ENCODE results near the gene AFF3.

AFF3 gene

DNA sequence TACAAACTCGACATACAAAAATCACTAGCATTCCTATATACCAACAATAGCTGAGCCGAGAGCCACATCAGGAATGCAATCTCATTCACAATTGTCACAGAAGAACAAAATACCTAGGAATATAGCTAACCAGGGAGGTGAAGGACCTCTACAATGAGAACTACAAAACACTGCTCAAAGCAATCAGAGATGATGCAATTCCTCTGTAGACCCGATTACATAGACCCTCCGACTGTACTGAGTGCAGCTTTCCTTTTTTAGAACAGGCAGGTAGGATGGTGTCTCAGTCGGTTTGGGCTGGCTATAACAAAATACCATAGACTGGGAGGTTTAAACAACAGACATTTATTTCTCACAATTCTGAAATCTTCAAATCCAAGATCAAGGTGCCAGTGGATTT lies 513.1 kb downstream of the AFF3 start:
- DNase-seq (ENCODE audit: low spot score) = no peak

DNA sequence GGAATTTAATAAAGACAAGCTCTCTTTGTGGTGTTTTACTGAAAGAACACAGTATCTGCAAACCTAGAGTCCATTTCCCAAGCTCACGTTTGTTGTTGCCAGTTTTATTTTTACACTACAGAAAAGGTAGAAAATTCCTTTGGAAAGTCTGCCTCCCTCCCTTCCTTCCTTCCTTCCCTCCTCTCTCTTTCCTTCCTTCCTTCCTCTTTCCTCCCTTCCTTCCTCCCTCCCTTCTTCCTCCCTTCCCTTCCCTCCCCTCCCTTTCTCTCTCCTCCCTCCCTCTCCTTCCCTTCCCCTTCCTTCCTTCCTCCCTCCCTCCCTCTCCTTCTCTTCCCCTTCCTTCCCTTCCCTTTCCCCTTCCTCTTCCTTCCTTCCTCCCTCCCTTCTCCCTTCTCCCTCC lies 516.2 kb downstream of the AFF3 start:
- DNase-seq (ENCODE audit: low spot score) = no peak

GRCh38 chr2:99624677-99625076 lies 517.7 kb downstream of the AFF3 start:
- no peak for DNase-seq (ENCODE audit: low spot score)

GRCh38 chr2:99623613-99624012 lies 518.8 kb downstream of the AFF3 start:
- DNase-seq (ENCODE audit: low spot score) = no peak

DNA sequence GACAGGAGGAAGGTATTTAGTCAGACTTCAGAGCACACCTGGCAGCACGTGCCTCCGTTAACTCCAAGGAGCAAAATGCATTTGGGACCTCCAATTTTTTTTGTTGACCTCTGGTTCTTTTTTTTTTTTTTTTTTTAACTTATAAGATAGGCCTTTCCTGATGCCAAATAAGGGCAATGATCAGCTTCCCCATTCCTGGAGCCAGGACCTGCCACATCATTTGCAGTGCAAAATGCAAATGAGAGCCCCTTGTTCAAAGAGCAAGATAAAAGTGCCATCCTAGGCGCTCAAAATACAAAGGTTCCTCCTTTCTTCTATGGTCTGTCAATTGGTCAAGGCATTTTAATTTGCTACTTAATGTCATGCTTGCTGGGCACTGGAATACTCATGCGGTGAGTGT lies 519.4 kb downstream of the AFF3 start:
- no peak for DNase-seq (ENCODE audit: low spot score)

GRCh38 chr2:99622534-99622933 lies 519.9 kb downstream of the AFF3 start:
- no peak for DNase-seq (ENCODE audit: low spot score)

DNA sequence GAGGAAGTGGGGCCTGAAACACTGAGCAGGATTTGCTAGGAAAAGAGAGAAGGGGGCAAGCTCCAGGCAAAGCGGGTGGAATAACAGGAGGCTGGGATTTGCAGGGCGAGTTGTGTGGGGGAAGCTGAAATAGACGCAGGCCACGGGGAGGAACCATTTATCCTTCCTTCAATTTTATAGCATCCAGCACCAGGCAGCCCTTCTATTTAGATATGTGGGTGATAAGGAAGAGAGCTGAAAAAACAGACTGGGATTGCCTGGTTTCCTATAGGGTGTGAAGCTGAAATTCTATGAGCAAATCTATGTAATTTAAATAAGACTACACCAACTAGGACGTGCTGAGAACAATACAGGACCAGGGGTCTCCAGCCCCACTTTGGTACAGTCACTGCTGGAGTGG lies 520.6 kb downstream of the AFF3 start:
- DNase-seq (ENCODE audit: low spot score) = no peak

DNA sequence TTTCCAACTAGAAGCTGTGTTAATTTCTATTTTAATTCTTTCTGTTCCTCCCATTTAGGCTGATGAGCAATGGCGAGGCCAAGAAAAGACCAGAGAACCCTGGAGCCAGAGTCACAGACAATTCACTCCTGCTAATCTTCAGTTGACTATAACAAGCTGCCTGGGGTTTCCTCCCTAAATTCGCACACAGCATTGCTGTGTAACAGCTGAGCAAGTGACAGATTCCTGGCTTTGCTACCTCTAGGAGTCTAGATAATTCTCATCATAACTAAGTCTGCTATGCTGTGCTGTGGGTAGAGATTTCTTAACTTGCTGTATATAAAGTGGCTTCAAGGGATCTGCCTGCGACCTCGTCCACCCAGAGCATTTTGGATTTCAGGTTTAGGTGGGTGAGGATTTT lies 521.3 kb downstream of the AFF3 start:
- no peak for DNase-seq (ENCODE audit: low spot score)

DNA sequence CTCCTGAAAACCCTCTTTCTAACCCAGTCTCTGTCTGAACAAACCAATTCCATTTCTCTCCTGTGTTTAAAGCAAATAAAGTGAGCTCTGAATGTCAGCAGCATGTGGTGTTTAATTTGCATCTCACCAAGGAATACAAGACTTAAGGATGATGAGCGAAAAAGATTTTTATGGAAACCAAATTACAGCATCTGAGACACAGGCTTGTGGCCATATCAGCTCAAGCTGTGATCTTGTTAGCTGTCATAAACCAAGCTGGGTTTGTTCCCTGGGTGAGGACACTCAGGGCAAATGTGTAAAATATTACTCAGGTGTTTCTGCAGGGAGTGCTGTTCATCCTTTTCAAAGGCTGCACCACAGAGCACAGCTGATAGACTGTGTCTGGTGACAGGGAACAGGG lies 523.2 kb downstream of the AFF3 start:
- no peak for DNase-seq (ENCODE audit: low spot score)

GRCh38 chr2:99618579-99619097 lies 523.8 kb downstream of the AFF3 start:
- DNase-seq (ENCODE audit: low spot score) = no peak

- no peak for DNase-seq (ENCODE audit: low spot score)
Observed at GRCh38 chr2:99617811-99618210, 524.6 kb downstream of the AFF3 start.

DNA sequence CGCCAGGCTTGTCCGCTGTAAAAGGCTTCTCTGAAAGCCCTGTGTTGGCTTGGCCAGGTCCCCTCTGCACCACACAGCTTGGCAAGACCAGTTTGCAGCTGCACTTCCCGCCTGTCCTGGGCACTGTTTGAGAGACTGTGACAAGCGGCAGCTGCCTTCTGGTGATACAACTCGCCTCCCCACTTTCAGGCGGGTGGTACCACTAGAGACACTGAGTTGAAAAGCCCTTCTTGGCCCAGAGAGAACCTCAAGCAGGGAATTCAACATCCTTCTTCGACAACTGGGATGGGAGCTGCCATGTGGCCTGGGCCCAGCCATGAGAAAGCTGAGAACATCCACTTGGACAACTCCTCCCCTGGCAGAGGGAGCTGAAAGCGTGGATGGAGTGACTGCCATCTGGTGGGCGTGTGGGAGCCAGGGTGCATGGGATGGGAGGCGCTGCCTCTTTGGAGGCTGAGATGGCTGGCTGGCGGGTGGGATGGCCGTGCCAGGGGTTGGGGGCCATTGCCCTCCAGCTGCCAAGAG lies 527.1 kb downstream of the AFF3 start:
- no peak for DNase-seq (ENCODE audit: low spot score)

GRCh38 chr2:99613980-99614379 lies 528.4 kb downstream of the AFF3 start:
- no peak for DNase-seq (ENCODE audit: low spot score)

GRCh38 chr2:99611786-99612185 lies 530.6 kb downstream of the AFF3 start:
- DNase-seq (ENCODE audit: low spot score) = no peak

- no peak for DNase-seq (ENCODE audit: low spot score)
Observed at GRCh38 chr2:99611034-99611433, 531.4 kb downstream of the AFF3 start.

GRCh38 chr2:99609851-99610381 lies 532.5 kb downstream of the AFF3 start:
- no peak for DNase-seq (ENCODE audit: low spot score)

- DNase-seq (ENCODE audit: low spot score) = no peak
Observed at GRCh38 chr2:99608861-99609260, 533.5 kb downstream of the AFF3 start.

DNA sequence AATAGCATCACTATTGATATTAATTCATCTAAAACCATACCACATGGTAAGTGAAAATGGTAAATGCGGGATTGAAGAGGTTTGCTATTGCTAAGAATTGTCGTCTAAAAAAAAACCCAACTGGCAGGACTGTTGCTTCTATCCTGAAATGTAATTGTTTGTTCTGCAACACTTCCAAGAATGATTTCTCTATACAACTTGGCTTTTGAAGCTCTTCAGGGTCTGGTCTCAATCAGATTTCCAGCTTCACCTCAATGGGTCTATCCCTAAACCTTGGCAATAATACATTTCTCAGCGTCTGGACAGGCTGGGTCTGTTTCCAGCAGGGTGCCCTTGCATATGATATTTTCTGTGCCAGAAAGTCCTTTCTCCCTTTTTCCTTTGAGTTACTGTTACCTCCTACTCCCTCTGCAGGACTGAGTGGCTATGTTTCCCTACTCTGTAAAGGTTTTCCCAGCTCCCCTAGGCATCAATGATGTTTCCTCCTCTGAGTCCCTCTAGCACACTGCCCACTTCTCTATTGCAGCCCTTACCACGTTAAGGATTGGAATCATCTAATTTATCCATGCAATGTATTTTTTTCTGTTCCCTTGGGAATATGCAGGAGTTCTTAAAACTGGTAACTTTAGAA lies 534.4 kb downstream of the AFF3 start:
- DNase-seq (ENCODE audit: low spot score) = no peak

GRCh38 chr2:99607454-99607853 lies 534.9 kb downstream of the AFF3 start:
- no peak for DNase-seq (ENCODE audit: low spot score)

- no peak for DNase-seq (ENCODE audit: low spot score)
Observed at GRCh38 chr2:99605036-99605435, 537.4 kb downstream of the AFF3 start.

GRCh38 chr2:99602476-99602875 lies 539.9 kb downstream of the AFF3 start:
- peak; percentile 55 for DNase-seq (ENCODE audit: low spot score)

DNA sequence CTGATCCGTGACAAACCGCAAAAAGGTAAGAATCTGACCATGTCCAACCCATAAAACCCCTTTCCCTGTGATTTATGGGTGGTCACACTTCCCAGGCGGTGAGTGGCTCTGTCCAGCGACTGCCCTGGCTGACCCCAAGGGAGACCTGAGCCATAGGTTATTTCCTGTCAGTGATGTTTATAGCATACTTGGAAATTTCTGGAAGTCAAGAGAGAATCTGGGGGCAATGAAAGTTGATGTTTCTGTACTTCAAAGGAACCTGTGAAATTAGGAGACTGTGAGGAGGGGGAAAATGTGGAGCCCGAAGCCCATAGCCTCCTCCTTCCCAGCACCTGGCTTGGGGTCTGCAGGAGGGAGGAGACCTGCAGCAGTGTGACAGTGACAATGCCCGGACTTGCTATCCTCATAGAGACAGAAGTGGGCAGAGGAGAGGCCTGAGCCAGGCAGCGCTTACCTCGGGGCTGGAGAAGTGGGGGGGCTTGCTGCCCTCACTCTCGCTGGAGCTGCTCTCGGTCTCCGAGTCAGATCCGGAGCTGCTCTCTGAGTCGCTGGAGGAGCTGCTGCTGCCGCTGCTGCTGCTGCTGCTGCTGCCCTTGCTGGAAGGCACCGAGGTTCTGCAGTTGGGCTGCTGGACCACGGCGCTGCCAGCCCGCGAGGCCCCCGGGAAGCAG lies 541.3 kb downstream of the AFF3 start:
- no peak for DNase-seq (ENCODE audit: low spot score)

DNA sequence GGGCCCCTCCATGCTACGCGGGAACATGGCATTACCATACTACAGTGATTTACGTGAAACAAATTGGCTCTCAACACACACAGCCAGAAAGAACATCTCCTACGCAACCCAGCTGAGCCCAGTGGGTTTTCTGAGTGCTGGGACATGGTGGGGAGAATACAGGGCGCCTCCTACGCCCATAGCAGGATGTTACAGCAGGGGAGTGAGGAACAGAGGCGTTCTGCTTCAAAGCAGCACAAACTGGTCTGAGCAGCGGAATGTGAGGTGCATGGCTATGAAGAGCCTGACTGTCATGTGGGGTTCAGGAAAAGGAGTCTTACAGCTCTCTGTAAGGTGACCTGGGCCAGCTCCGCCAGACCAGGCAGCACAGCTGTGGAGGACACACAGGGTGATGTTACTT lies 543.9 kb downstream of the AFF3 start:
- no peak for DNase-seq (ENCODE audit: low spot score)

Measured in hepatic stellate cell (primary cell).